Measurements from ENCODE around the gene GPC6. TPM values are rescaled to one million over a fixed set of nuclear protein-coding genes. Genes with fewer than 3 reads are reported as not detected.
"Not testable (repeated sequence)": the region's sequence is repeated elsewhere in the genome, so short reads cannot be mapped to it uniquely, and the experiment has no call there.

The GPC6 gene
- total RNA-seq, 1 experiment from 2014 or later = not detected

GRCh38 chr13:93199856-93200255, 26.8 kb upstream of the GPC6 start:
- no peaks in the 10 kb centered on the region for H3F3A ChIP-seq (ENCODE audit: insufficient read depth, low read depth)
- no peak overlapping the region for H3K4me3 ChIP-seq
- CTCF ChIA-PET = no interaction called here
- no peak for DNase-seq
- H3K27ac ChIP-seq = no peak overlapping the region
- H3K9me3 ChIP-seq (ENCODE audit: insufficient read depth, low read depth) = no peaks in the 10 kb centered on the region
- H4K20me1 ChIP-seq (ENCODE audit: insufficient read depth) = no peaks in the 10 kb centered on the region
- intact Hi-C loops (cut with micrococcal nuclease; ENCODE audit: unreplicated experiment) = no loop called here
- no peaks in the 10 kb centered on the region for H3K4me1 ChIP-seq (replicated peaks; ENCODE audit: insufficient read depth)
- H3K79me2 ChIP-seq (ENCODE audit: low read depth) = no peaks in the 10 kb centered on the region
- TF ChIP-seq, protein P1, sequence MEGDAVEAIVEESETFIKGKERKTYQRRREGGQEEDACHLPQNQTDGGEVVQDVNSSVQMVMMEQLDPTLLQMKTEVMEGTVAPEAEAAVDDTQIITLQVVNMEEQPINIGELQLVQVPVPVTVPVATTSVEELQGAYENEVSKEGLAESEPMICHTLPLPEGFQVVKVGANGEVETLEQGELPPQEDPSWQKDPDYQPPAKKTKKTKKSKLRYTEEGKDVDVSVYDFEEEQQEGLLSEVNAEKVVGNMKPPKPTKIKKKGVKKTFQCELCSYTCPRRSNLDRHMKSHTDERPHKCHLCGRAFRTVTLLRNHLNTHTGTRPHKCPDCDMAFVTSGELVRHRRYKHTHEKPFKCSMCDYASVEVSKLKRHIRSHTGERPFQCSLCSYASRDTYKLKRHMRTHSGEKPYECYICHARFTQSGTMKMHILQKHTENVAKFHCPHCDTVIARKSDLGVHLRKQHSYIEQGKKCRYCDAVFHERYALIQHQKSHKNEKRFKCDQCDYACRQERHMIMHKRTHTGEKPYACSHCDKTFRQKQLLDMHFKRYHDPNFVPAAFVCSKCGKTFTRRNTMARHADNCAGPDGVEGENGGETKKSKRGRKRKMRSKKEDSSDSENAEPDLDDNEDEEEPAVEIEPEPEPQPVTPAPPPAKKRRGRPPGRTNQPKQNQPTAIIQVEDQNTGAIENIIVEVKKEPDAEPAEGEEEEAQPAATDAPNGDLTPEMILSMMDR (conservative IDR thresholded peaks at IDR 0.05) = no peak
- TF ChIP-seq EZH2 (IDR thresholded peaks at IDR 0.05; ENCODE audit: low read depth) = no peak
- POLR2A ChIA-PET (ENCODE audit: unreplicated experiment) = no interaction called here
- H3K9me2 ChIP-seq (ENCODE audit: insufficient read depth) = no peaks in the 10 kb centered on the region
- H3K27me3 ChIP-seq (ENCODE audit: insufficient read depth, low read depth) = no peaks in the 10 kb centered on the region
- no peak overlapping the region for H2AFZ ChIP-seq
- H3K4me2 ChIP-seq = no peak overlapping the region
- H3K36me3 ChIP-seq (ENCODE audit: low read depth) = no peaks in the 10 kb centered on the region
- no TSS peak for BruUV-seq (replicated peaks)

- no peaks in the 10 kb centered on the region for H3K79me2 ChIP-seq (ENCODE audit: low read depth)
- no peaks in the 10 kb centered on the region for H3K9me3 ChIP-seq (ENCODE audit: insufficient read depth, low read depth)
- H3K27ac ChIP-seq = no peak overlapping the region
- intact Hi-C loops (cut with micrococcal nuclease; ENCODE audit: unreplicated experiment) = no loop called here
- no peaks in the 10 kb centered on the region for H3K9me2 ChIP-seq (ENCODE audit: insufficient read depth)
- no peak overlapping the region for H2AFZ ChIP-seq
- no peaks in the 10 kb centered on the region for H3K36me3 ChIP-seq (ENCODE audit: low read depth)
- ChIA-PET CTCF (no interaction called here), POLR2A (ENCODE audit: unreplicated experiment) (no interaction called here)
- no peak for DNase-seq
- H4K20me1 ChIP-seq (ENCODE audit: insufficient read depth) = no peaks in the 10 kb centered on the region
- H3K4me3 ChIP-seq = no peak overlapping the region
- no peaks in the 10 kb centered on the region for H3K27me3 ChIP-seq (ENCODE audit: insufficient read depth, low read depth)
- BruUV-seq (replicated peaks) = no TSS peak
- no peaks in the 10 kb centered on the region for H3K4me1 ChIP-seq (replicated peaks; ENCODE audit: insufficient read depth)
- H3F3A ChIP-seq (ENCODE audit: insufficient read depth, low read depth) = no peaks in the 10 kb centered on the region
- TF ChIP-seq, protein P1 (conservative IDR thresholded peaks at IDR 0.05) = no peak
- no peak for TF ChIP-seq EZH2 (IDR thresholded peaks at IDR 0.05; ENCODE audit: low read depth)
- H3K4me2 ChIP-seq = no peak overlapping the region
Observed at GRCh38 chr13:93200626-93201025, 26.0 kb upstream of the GPC6 start.

- TF ChIP-seq, protein P1 (conservative IDR thresholded peaks at IDR 0.05) = no peak
- no peak for TF ChIP-seq EZH2 (IDR thresholded peaks at IDR 0.05; ENCODE audit: low read depth)
- Histone ChIP-seq H3K4me2 (no peak overlapping the region), H3K4me3 (no peak overlapping the region), H3K27ac (no peak overlapping the region), H3F3A (ENCODE audit: insufficient read depth, low read depth) (no peaks in the 10 kb centered on the region), H3K4me1 (replicated peaks; ENCODE audit: insufficient read depth) (no peaks in the 10 kb centered on the region), H3K27me3 (ENCODE audit: insufficient read depth, low read depth) (no peaks in the 10 kb centered on the region), H4K20me1 (ENCODE audit: insufficient read depth) (no peaks in the 10 kb centered on the region), H3K36me3 (ENCODE audit: low read depth) (no peaks in the 10 kb centered on the region), H2AFZ (no peak overlapping the region), H3K9me2 (ENCODE audit: insufficient read depth) (no peaks in the 10 kb centered on the region), H3K9me3 (ENCODE audit: insufficient read depth, low read depth) (no peaks in the 10 kb centered on the region), H3K79me2 (ENCODE audit: low read depth) (no peaks in the 10 kb centered on the region)
- no TSS peak for BruUV-seq (replicated peaks)
- POLR2A ChIA-PET (ENCODE audit: unreplicated experiment) = no interaction called here
- CTCF ChIA-PET = no interaction called here
- intact Hi-C loops (cut with micrococcal nuclease; ENCODE audit: unreplicated experiment) = no loop called here
- DNase-seq = no peak
Observed at GRCh38 chr13:93201992-93202558, 24.5 kb upstream of the GPC6 start.

GRCh38 chr13:93206778-93207392, 19.7 kb upstream of the GPC6 start:
- H2AFZ ChIP-seq; H3K4me1 ChIP-seq (replicated peaks; ENCODE audit: insufficient read depth); POLR2A ChIA-PET (ENCODE audit: unreplicated experiment); H4K20me1 ChIP-seq (ENCODE audit: insufficient read depth); H3K27ac ChIP-seq; H3K4me2 ChIP-seq; BruUV-seq (replicated peaks); H3K27me3 ChIP-seq (ENCODE audit: insufficient read depth, low read depth); CTCF ChIA-PET; H3K36me3 ChIP-seq (ENCODE audit: low read depth); intact Hi-C loops (cut with micrococcal nuclease; ENCODE audit: unreplicated experiment); H3K79me2 ChIP-seq (ENCODE audit: low read depth); H3K9me2 ChIP-seq (ENCODE audit: insufficient read depth); DNase-seq; H3K9me3 ChIP-seq (ENCODE audit: insufficient read depth, low read depth); H3F3A ChIP-seq (ENCODE audit: insufficient read depth, low read depth); H3K4me3 ChIP-seq: not testable (repeated sequence)
